GM21737 (cell line): ENCODE results near the gene MRPL10.

Source experiments
- ATAC-seq: cut with Tn5 transposase; IDR thresholded peaks from one replicate; pipeline ENCODE4 v1.9.1; 2021; ENCODE audit warnings: mild to moderate bottlenecking, moderate library complexity; ENCODE audit not compliant: unreplicated experiment

The MRPL10 gene

GRCh38 chr17:47815106-47815918, 16.0 kb downstream of the MRPL10 start:
- no peak for ATAC-seq

- ATAC-seq, result no peak
Observed at GRCh38 chr17:47813512-47814031, 17.8 kb downstream of the MRPL10 start.

- no peak for ATAC-seq
Observed at GRCh38 chr17:47813077-47813476, 18.3 kb downstream of the MRPL10 start.

- ATAC-seq, result no peak
Observed at GRCh38 chr17:47812146-47812920, 19.0 kb downstream of the MRPL10 start.

GRCh38 chr17:47811709-47812108, 19.6 kb downstream of the MRPL10 start:
- ATAC-seq, result no peak

- ATAC-seq, result no peak
Observed at GRCh38 chr17:47810901-47811635, 20.3 kb downstream of the MRPL10 start.

- ATAC-seq, result no peak
Observed at GRCh38 chr17:47810200-47810821, 21.0 kb downstream of the MRPL10 start.

- ATAC-seq, result no peak
Observed at GRCh38 chr17:47808830-47809480, 22.4 kb downstream of the MRPL10 start.

- no peak for ATAC-seq
Observed at GRCh38 chr17:47808036-47808829, 23.1 kb downstream of the MRPL10 start.

- ATAC-seq, result no peak
Observed at GRCh38 chr17:47807421-47807820, 23.9 kb downstream of the MRPL10 start.

GRCh38 chr17:47806913-47807255, 24.5 kb downstream of the MRPL10 start:
- ATAC-seq, result no peak

- ATAC-seq, result no peak
Observed at GRCh38 chr17:47806026-47806912, 25.1 kb downstream of the MRPL10 start.

- ATAC-seq, result no peak
Observed at GRCh38 chr17:47804461-47804860, 26.9 kb downstream of the MRPL10 start.

- no peak for ATAC-seq
Observed at GRCh38 chr17:47803751-47804150, 27.6 kb downstream of the MRPL10 start.

GRCh38 chr17:47803201-47803600, 28.1 kb downstream of the MRPL10 start:
- ATAC-seq, result no peak

GRCh38 chr17:47802341-47803022, 28.9 kb downstream of the MRPL10 start:
- ATAC-seq, result no peak

GRCh38 chr17:47801906-47802305, 29.4 kb downstream of the MRPL10 start:
- no peak for ATAC-seq

GRCh38 chr17:47801176-47801765, 30.1 kb downstream of the MRPL10 start:
- ATAC-seq, result no peak
